NCI-H345 treated with DMSO at 0.1 percent for 48 hours (cell line): Measurements from ENCODE around the gene SECISBP2L.
"Not testable (repeated sequence)": the region's sequence is repeated elsewhere in the genome, so short reads cannot be mapped to it uniquely, and the experiment has no call there.

Source experiments
- DNase-seq: peaks from one replicate; lab custom pipeline; 2025; ENCODE audit not compliant: unreplicated experiment; lab: John Stamatoyannopoulos, UW

SECISBP2L gene

GRCh38 chr15:48996276-48996675 lies 50.0 kb downstream of the SECISBP2L start:
- no peak for DNase-seq

- DNase-seq: no peak
Measured at GRCh38 chr15:48993380-48993779, 52.9 kb downstream of the SECISBP2L start.

GRCh38 chr15:48992545-48992944 lies 53.7 kb downstream of the SECISBP2L start:
- no peak for DNase-seq

- DNase-seq: no peak
Measured at GRCh38 chr15:48992096-48992495, 54.1 kb downstream of the SECISBP2L start.

GRCh38 chr15:48989170-48989569 lies 57.1 kb downstream of the SECISBP2L start:
- no peak for DNase-seq

- DNase-seq: no peak
Measured at GRCh38 chr15:48987142-48987541, 59.1 kb downstream of the SECISBP2L start.

GRCh38 chr15:48986240-48986639 lies 60.0 kb downstream of the SECISBP2L start:
- no peak for DNase-seq

GRCh38 chr15:48985516-48985915 lies 60.7 kb downstream of the SECISBP2L start:
- DNase-seq: no peak

GRCh38 chr15:48984811-48985352 lies 61.4 kb downstream of the SECISBP2L start:
- DNase-seq: no peak

- DNase-seq: no peak
Measured at GRCh38 chr15:48984021-48984710, 62.1 kb downstream of the SECISBP2L start.

GRCh38 chr15:48983300-48983699 lies 62.9 kb downstream of the SECISBP2L start:
- DNase-seq: no peak

GRCh38 chr15:48981941-48982340 lies 64.3 kb downstream of the SECISBP2L start:
- no peak for DNase-seq

GRCh38 chr15:48978638-48979037 lies 67.6 kb downstream of the SECISBP2L start:
- DNase-seq: no peak

GRCh38 chr15:48976444-48977088 lies 69.7 kb downstream of the SECISBP2L start:
- no peak for DNase-seq

- peak; percentile 62 for DNase-seq
Measured at GRCh38 chr15:48975472-48976419, 70.5 kb downstream of the SECISBP2L start.

- no peak for DNase-seq
Measured at GRCh38 chr15:48974882-48975281, 71.4 kb downstream of the SECISBP2L start.

GRCh38 chr15:48972750-48973503 lies 73.3 kb downstream of the SECISBP2L start:
- DNase-seq: no peak

- DNase-seq: not testable (repeated sequence)
Measured at GRCh38 chr15:48970926-48971325, 75.3 kb downstream of the SECISBP2L start.

- DNase-seq: no peak
Measured at GRCh38 chr15:48968066-48968465, 78.2 kb downstream of the SECISBP2L start.

- no peak for DNase-seq
Measured at GRCh38 chr15:48967336-48967735, 78.9 kb downstream of the SECISBP2L start.
